K562 (cell line): ENCODE results near the gene PRR9. TPM values are rescaled to one million over a fixed set of nuclear protein-coding genes. Genes with fewer than 3 reads are reported as not detected.

Source experiments
- ATAC-seq: fragments of 200-7000 bp; cut with Tn5 transposase; 3 replicates; pipeline ENCODE4 v1.9.1; 2020; ENCODE audit warnings: moderate library complexity
- BruUV-seq: library from RNA; stranded (reverse); fragments of 400-500 nt; replicated peaks from 2 replicates; lab custom pipeline; 2021; lab: Mats Ljungman, UMichigan
- CTCF ChIA-PET: fragments of 300-600 bp; formaldehyde crosslinking; extraction: SDS; loops from one replicate; lab custom pipeline; 2021; ENCODE audit warnings: low intra/inter-chr PET ratio; lab: Yijun Ruan, JAX
- POLR2A ChIA-PET: fragments of 300-600, 350-650 bp; sonication (Branson Sonifier 250); formaldehyde crosslinking; extraction: SDS; loops from one replicate; lab custom pipeline; 2021; ENCODE audit warnings: antibody characterized with exemption, inconsistent platforms; lab: Yijun Ruan, JAX
- DNase-seq, 4 experiments: peaks; one replicate each; pipeline versions ENCODE4 v3.0.0 to v3.0.0-alpha.2; 2011 to 2018; ENCODE audit warnings: low spot score in 3 of 4, mixed read lengths in 3 of 4; ENCODE audit errors: extremely low read depth in 1 of 4
- FAIRE-seq: peaks from 2 replicates; lab custom pipeline; 2011; peaks lifted over from hg19 to GRCh38; lab: Jason Lieb, UNC
- H2AFZ ChIP-seq: 2 replicates; pipeline ENCODE4 v1.6.0; 2011; ENCODE audit warnings: low read depth, low read length, control low read depth, inconsistent platforms
- H3K27ac ChIP-seq: fragments of 200-600 bp; 3 replicates; pipeline ENCODE4 v1.8.0; 2011; ENCODE audit warnings: low read depth, mild to moderate bottlenecking, control low read depth, inconsistent platforms, low read length, moderate library complexity, mixed read lengths; ENCODE audit errors: extremely low read depth
- H3K27me3 ChIP-seq, 2 experiments: fragments of 300-600 bp in 1 of 2; 2 replicates in 1 of 2; 3 replicates in 1 of 2; pipeline versions ENCODE4 v1.6.0 to v1.8.0; 2011; ENCODE audit warnings: inconsistent platforms in 2 of 2, low read length in 2 of 2, mild to moderate bottlenecking in 1 of 2, mixed read lengths in 1 of 2, moderate library complexity in 1 of 2; ENCODE audit not compliant: control insufficient read depth in 2 of 2, insufficient read depth in 2 of 2
- H3K36me3 ChIP-seq: fragments of 300-600 bp; 3 replicates; pipeline ENCODE4 v1.8.0; 2011; ENCODE audit warnings: mild to moderate bottlenecking, low read length, inconsistent platforms; ENCODE audit not compliant: control insufficient read depth, insufficient read depth
- H3K4me1 ChIP-seq, 2 experiments: fragments of 200-600 bp in 1 of 2; replicated peaks in 1 of 2; 2 replicates in 1 of 2; 3 replicates in 1 of 2; pipeline versions ENCODE4 v1.5.1 to v1.8.0; 2011; ENCODE audit warnings: inconsistent platforms in 2 of 2, low read length in 2 of 2, mild to moderate bottlenecking in 1 of 2, mixed read lengths in 1 of 2, moderate library complexity in 1 of 2; ENCODE audit not compliant: control insufficient read depth in 2 of 2, insufficient read depth in 2 of 2
- H3K4me2 ChIP-seq: 2 replicates; pipeline ENCODE4 v1.6.1; 2011; ENCODE audit warnings: low read length, control low read depth, inconsistent platforms, mixed read lengths; ENCODE audit not compliant: insufficient read depth
- H3K4me3 ChIP-seq: fragments of 200-600 bp; sonication (generic), shearing (Covaris generic); 2 replicates; pipeline ENCODE4 v1.5.1; 2016; ENCODE audit warnings: control low read depth, inconsistent platforms
- H3K79me2 ChIP-seq: fragments of 200-600 bp; 3 replicates; pipeline ENCODE4 v1.8.0; 2011; ENCODE audit warnings: low read length, inconsistent platforms; ENCODE audit not compliant: control insufficient read depth, insufficient read depth
- H3K9ac ChIP-seq, 2 experiments: 2 replicates each; pipeline versions ENCODE4 v1.6.0 to v1.6.1; 2011; ENCODE audit warnings: low read depth in 2 of 2, low read length in 2 of 2, control low read depth in 1 of 2, inconsistent platforms in 1 of 2, mild to moderate bottlenecking in 1 of 2, mixed read lengths in 1 of 2; ENCODE audit not compliant: insufficient read depth in 1 of 2
- H3K9me1 ChIP-seq: one replicate; pipeline ENCODE4 v1.6.0; 2011; ENCODE audit warnings: inconsistent platforms, mild to moderate bottlenecking, low read length, moderate library complexity; ENCODE audit not compliant: control insufficient read depth, insufficient read depth
- H3K9me3 ChIP-seq: replicated peaks from 2 replicates; pipeline ENCODE4 v1.5.1; 2011; ENCODE audit warnings: low read depth, low read length, inconsistent platforms; ENCODE audit not compliant: control insufficient read depth, insufficient read depth
- H4K20me1 ChIP-seq: replicated peaks from 2 replicates; pipeline ENCODE4 v1.6.1; 2011; ENCODE audit warnings: low read length, inconsistent platforms, mixed read lengths; ENCODE audit not compliant: control insufficient read depth, insufficient read depth
- ADNP ChIP-seq: fragments of 200-800 bp; sonication (Bioruptor generic); IDR thresholded peaks from 2 replicates; pipeline ENCODE4 v1.6.1; 2016; ENCODE audit warnings: missing genetic modification characterization, missing compliant biosample characterization
- C11orf30 ChIP-seq: fragments of 450-650 bp; IDR thresholded peaks from 2 replicates; pipeline ENCODE4 v1.6.1; 2016; ENCODE audit warnings: low read depth, mild to moderate bottlenecking
- CBFA2T3 ChIP-seq: fragments of 450-650 bp; IDR thresholded peaks from 2 replicates; pipeline ENCODE4 v1.6.1; 2017
- HMGN3 ChIP-seq: IDR thresholded peaks from 2 replicates; pipeline ENCODE4 v1.6.1; 2011; ENCODE audit warnings: borderline replicate concordance, low read depth, mild to moderate bottlenecking, mixed read lengths, low read length; ENCODE audit not compliant: insufficient read length; ENCODE audit errors: extremely low read depth
- OTX1 ChIP-seq: fragments of 450-650 bp; formaldehyde crosslinking; IDR thresholded peaks from 2 replicates; pipeline ENCODE4 v1.4.0; 2022; ENCODE audit warnings: mild to moderate bottlenecking
- POLR2A ChIP-seq: fragments of 450-650 bp; conservative IDR thresholded peaks from 2 replicates; pipeline ENCODE4 v1.6.1; 2016
- ZBTB12 ChIP-seq: fragments of 250-450 bp; sonication (Bioruptor Pico); IDR thresholded peaks from 2 replicates; pipeline ENCODE4 v1.4.0; 2020
- ZNF280A ChIP-seq: fragments of 450-650 bp; IDR thresholded peaks from 2 replicates; pipeline ENCODE4 v1.6.1; 2018; ENCODE audit warnings: mild to moderate bottlenecking, low read depth; ENCODE audit not compliant: partially characterized antibody
- ZNF431 ChIP-seq: sonication (generic); formaldehyde crosslinking; IDR thresholded peaks from 2 replicates; pipeline ENCODE4 v1.8.0; 2022; ENCODE audit warnings: mild to moderate bottlenecking, missing genetic modification reagents
- ZNF717 ChIP-seq: fragments of 250-450 bp; sonication (Bioruptor Pico); IDR thresholded peaks from 2 replicates; pipeline ENCODE4 v1.5.0; 2021
- WGBS: fragments of 100-300 bp; shearing (Covaris generic); methylation state at CpG from one replicate; pipeline ENCODE4 v1.1.6; 2016; ENCODE audit warnings: low coverage, mixed read lengths; ENCODE audit not compliant: insufficient coverage; ENCODE audit errors: missing lambda C conversion rate; 5-methylcytosine and 5-hydroxymethylcytosine counted together
- in situ Hi-C: fragments of 300-500 bp; cut with MboI; formaldehyde crosslinking; loops from 4 replicates; pipeline ENCODE4 v1.15.0; 2018; ENCODE audit warnings: inconsistent platforms, mixed read lengths
- intact Hi-C: fragments of 100-400 bp; cut with micrococcal nuclease; formaldehyde crosslinking; loops from 2 replicates; pipeline ENCODE4 v1.14.2; 2022
- polyA plus RNA-seq, 8 experiments: library from polyadenylated mRNA; depleted of rRNA in 4 of 8; stranded (reverse) in 5 of 8; unstranded in 3 of 8; fragments of >200 nt; fragmentation: Nextera tagmentation in 2 of 8; fragmentation: Illumina TruSeq in 1 of 8; extraction: Ambion mirVana in 2 of 8; extraction: Trizol in 1 of 8; gene quantifications; 2 replicates each; pipeline versions ENCODE4 v1.2.1 to v1.2.3, GENCODE V29; 2011 to 2014; ENCODE audit warnings: inconsistent platforms in 1 of 8, missing spikeins in 1 of 8
- total RNA-seq, 7 experiments: library from RNA; depleted of rRNA in 6 of 7; stranded (reverse); fragments of >200 nt in 6 of 7; fragmentation: Illumina TruSeq in 2 of 7; extraction: Trizol in 2 of 7; gene quantifications; 2 replicates each; pipeline versions ENCODE4 v1.2.1 to v1.2.3, GENCODE V29; 2011 to 2021; ENCODE audit warnings: low replicate concordance in 1 of 7
- TF ChIP-seq, protein P1 (sequence below): IDR thresholded peaks from 2 replicates; pipeline ENCODE4 v1.6.1; 2014; ENCODE audit warnings: antibody characterized with exemption
- TF ChIP-seq, protein P2 (sequence below): sonication (generic); formaldehyde crosslinking; IDR thresholded peaks from 2 replicates; pipeline ENCODE4 v1.8.1; 2023; ENCODE audit warnings: mild to moderate bottlenecking, missing genetic modification reagents, moderate library complexity

PRR9 gene
- total and polyA plus RNA-seq, 9 of the 15 experiments (the other 6 are each of a cell fraction or from before 2014, with no cell fraction given): 0.14 to 1.4 (median 0.24) TPM; not detected in 1

GRCh38 chr1:153231785-153232184, 14.4 kb downstream of the PRR9 start:
- intact Hi-C loops: no loop called here
- Histone ChIP-seq H3K4me2 (no peak overlapping the region), H3K27me3 (no peaks in the 10 kb centered on the region; a peak in 1 of 5 replicates), H3K9me1 (no peaks in the 10 kb centered on the region), H3K9me3 (no peaks in the 10 kb centered on the region; the same call in 1 of the 2 replicates), H3K9ac (no peak overlapping the region), H3K36me3 (no peaks in the 10 kb centered on the region), H2AFZ (no peak overlapping the region), H3K4me3 (no peak overlapping the region), H3K27ac (no peak overlapping the region), H4K20me1 (no peaks in the 10 kb centered on the region), H3K4me1 (no peaks in the 10 kb centered on the region), H3K79me2 (no peaks in the 10 kb centered on the region)
- no peak for TF ChIP-seq ZNF717
- TF ChIP-seq ZNF431 (CRISPR knock-in tag): no peak
- no peak for TF ChIP-seq ADNP (tag)
- 0% methylated on average over 2 of the region's 2 CpGs for WGBS
- BruUV-seq: no TSS peak
- ChIA-PET CTCF (no interaction called here), POLR2A (interaction anchor here (0.6 kb wide), 1 partner anchor 266 kb away, joined by 3 read pairs; no protein-coding TSS in a partner anchor)
- FAIRE-seq: no peak
- no peak for DNase-seq
- in situ Hi-C loops: no loop called here
- no peak for ATAC-seq

GRCh38 chr1:153232553-153232952, 15.2 kb downstream of the PRR9 start:
- H3K27ac ChIP-seq: no peak overlapping the region
- intact Hi-C loops: no loop called here
- no peak for ATAC-seq
- TF ChIP-seq POLR2A (no peak), ZBTB12 (CRISPR knock-in tag) (no peak), ZNF280A (no peak), ZNF717 (no peak), CBFA2T3 (no peak), HMGN3 (no peak), C11orf30 (no peak), OTX1 (no peak)
- TF ChIP-seq, protein P1, sequence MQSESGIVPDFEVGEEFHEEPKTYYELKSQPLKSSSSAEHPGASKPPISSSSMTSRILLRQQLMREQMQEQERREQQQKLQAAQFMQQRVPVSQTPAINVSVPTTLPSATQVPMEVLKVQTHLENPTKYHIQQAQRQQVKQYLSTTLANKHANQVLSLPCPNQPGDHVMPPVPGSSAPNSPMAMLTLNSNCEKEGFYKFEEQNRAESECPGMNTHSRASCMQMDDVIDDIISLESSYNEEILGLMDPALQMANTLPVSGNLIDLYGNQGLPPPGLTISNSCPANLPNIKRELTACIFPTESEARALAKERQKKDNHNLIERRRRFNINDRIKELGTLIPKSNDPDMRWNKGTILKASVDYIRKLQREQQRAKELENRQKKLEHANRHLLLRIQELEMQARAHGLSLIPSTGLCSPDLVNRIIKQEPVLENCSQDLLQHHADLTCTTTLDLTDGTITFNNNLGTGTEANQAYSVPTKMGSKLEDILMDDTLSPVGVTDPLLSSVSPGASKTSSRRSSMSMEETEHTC: no peak
- TF ChIP-seq, protein P2, sequence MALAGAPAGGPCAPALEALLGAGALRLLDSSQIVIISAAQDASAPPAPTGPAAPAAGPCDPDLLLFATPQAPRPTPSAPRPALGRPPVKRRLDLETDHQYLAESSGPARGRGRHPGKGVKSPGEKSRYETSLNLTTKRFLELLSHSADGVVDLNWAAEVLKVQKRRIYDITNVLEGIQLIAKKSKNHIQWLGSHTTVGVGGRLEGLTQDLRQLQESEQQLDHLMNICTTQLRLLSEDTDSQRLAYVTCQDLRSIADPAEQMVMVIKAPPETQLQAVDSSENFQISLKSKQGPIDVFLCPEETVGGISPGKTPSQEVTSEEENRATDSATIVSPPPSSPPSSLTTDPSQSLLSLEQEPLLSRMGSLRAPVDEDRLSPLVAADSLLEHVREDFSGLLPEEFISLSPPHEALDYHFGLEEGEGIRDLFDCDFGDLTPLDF (CRISPR knock-in tag): no peak

More at GRCh38 chr1:153232553-153232952, 15.2 kb downstream of the PRR9 start:
- Histone ChIP-seq H3K4me2 (no peak overlapping the region), H2AFZ (no peak overlapping the region), H3K79me2 (no peaks in the 10 kb centered on the region), H3K4me1 (no peaks in the 10 kb centered on the region), H3K36me3 (no peaks in the 10 kb centered on the region), H3K4me3 (no peak overlapping the region), H3K27me3 (no peaks in the 10 kb centered on the region; a peak in 1 of 5 replicates), H4K20me1 (no peaks in the 10 kb centered on the region), H3K9me3 (no peaks in the 10 kb centered on the region; the same call in 1 of the 2 replicates), H3K9me1 (no peaks in the 10 kb centered on the region), H3K9ac (no peak overlapping the region)
- in situ Hi-C loops: no loop called here
- CTCF ChIA-PET: no interaction called here
- no TSS peak for BruUV-seq
- POLR2A ChIA-PET: no interaction called here
- no peak for FAIRE-seq
- no peak for DNase-seq
- 0% methylated on average over 3 of the region's 3 CpGs for WGBS
